ENCODE results near the gene SREBF2. TPM values are rescaled to one million over a fixed set of nuclear protein-coding genes. Genes with fewer than 3 reads are reported as not detected.

SREBF2 gene
- total RNA-seq, 1 experiment from 2014 or later: 129 TPM

- TF ChIP-seq JUND (IDR thresholded peaks at IDR 0.05) (no peak), ZBTB33 (IDR thresholded peaks at IDR 0.05; ENCODE audit: extremely low read depth, insufficient replicate concordance, low read length) (no peak), CEBPB (IDR thresholded peaks at IDR 0.05; ENCODE audit: low read depth) (no peak), FOSL1 (IDR thresholded peaks at IDR 0.05; ENCODE audit: low read depth) (no peak), EZH2 (IDR thresholded peaks at IDR 0.05) (no peak), YY1 (IDR thresholded peaks at IDR 0.05; ENCODE audit: extremely low read depth, insufficient replicate concordance, low read depth, low read length) (no peak), CBX3 (IDR thresholded peaks at IDR 0.05; ENCODE audit: low read depth) (no peak), CTCF (IDR thresholded peaks at IDR 0.05 in 2 of 3, conservative IDR thresholded peaks at IDR 0.05 in 1 of 3; ENCODE audit: borderline replicate concordance in 1 of 3, insufficient read depth in 1 of 3, low read depth in 2 of 3, low read length in 2 of 3) (no peak), MAX (IDR thresholded peaks at IDR 0.05) (no peak), ELF1 (IDR thresholded peaks at IDR 0.05; ENCODE audit: borderline replicate concordance, low read depth) (no peak), POLR2AphosphoS5 (IDR thresholded peaks at IDR 0.05; ENCODE audit: low read depth, low read length) (no peak), EZH2phosphoT487 (IDR thresholded peaks at IDR 0.05; ENCODE audit: borderline replicate concordance) (no peak)
- ChIA-PET CTCF (interaction anchor here (1.2 kb wide), 1 partner anchor 238 kb away, joined by 5 read pairs; no protein-coding TSS in a partner anchor), POLR2A (no interaction called here), RAD21 (ENCODE audit: low non-redundant PET in 1 of 2, low total read pairs in 2 of 2, uncharacterized antibody in 2 of 2, unreplicated experiment in 2 of 2) (no interaction called here)
- Histone ChIP-seq H3K79me2 (ENCODE audit: insufficient read depth, low read length) (peaks cover 14% of the 10 kb centered on the region; the same call in 1 of the 2 replicates), H3K4me1 (ENCODE audit: control insufficient read depth in 1 of 2, insufficient read depth in 2 of 2, low read length in 2 of 2) (no peaks in the 10 kb centered on the region), H3K36me3 (ENCODE audit: control insufficient read depth in 1 of 2, insufficient read depth in 2 of 2, low read length in 2 of 2) (peaks cover 0 to 27% of the 10 kb centered on the region in 2 experiments; a peak in 3 of 4 replicates), H3K9me3 (ENCODE audit: control insufficient read depth in 1 of 2, insufficient read depth in 1 of 2, low read depth in 1 of 2, low read length in 2 of 2) (no peaks in the 10 kb centered on the region), H3K4me2 (ENCODE audit: low read length) (no peak overlapping the region), H4K20me1 (ENCODE audit: insufficient read depth) (no peaks in the 10 kb centered on the region; the same call in 1 of the 2 replicates), H3K9me2 (ENCODE audit: insufficient read depth) (no peaks in the 10 kb centered on the region), H3K27ac (ENCODE audit: low read depth, low read length) (no peak overlapping the region), H2AFZ (ENCODE audit: low read depth, low read length, poor library complexity, severe bottlenecking) (no peak overlapping the region), H3K27me3 (ENCODE audit: insufficient read depth, low read length) (no peaks in the 10 kb centered on the region), H3K9ac (ENCODE audit: low read length) (no peak overlapping the region), H3K4me3 (replicated peaks in 1 of 2; ENCODE audit: low read depth in 1 of 2, low read length in 2 of 2) (no peak overlapping the region)
- DNase-seq (ENCODE audit: low read depth, low spot score): no peak
- no TSS peak for BruUV-seq (replicated peaks)
- intact Hi-C loops (cut with micrococcal nuclease): no loop called here
- ATAC-seq: no peak
Measured at GRCh38 chr22:41935015-41935351, 102.1 kb downstream of the SREBF2 start.
